Myometrial cell (primary cell): ENCODE measurements around the gene NOD1. TPM values are rescaled to one million over a fixed set of nuclear protein-coding genes. Genes with fewer than 3 reads are reported as not detected.

Experiments
- total RNA-seq: library from RNA; depleted of rRNA; stranded (reverse); fragments of >200 nt; gene quantifications from 2 replicates; pipeline ENCODE4 v1.2.3, GENCODE V29; 2015

NOD1 gene, protein sequence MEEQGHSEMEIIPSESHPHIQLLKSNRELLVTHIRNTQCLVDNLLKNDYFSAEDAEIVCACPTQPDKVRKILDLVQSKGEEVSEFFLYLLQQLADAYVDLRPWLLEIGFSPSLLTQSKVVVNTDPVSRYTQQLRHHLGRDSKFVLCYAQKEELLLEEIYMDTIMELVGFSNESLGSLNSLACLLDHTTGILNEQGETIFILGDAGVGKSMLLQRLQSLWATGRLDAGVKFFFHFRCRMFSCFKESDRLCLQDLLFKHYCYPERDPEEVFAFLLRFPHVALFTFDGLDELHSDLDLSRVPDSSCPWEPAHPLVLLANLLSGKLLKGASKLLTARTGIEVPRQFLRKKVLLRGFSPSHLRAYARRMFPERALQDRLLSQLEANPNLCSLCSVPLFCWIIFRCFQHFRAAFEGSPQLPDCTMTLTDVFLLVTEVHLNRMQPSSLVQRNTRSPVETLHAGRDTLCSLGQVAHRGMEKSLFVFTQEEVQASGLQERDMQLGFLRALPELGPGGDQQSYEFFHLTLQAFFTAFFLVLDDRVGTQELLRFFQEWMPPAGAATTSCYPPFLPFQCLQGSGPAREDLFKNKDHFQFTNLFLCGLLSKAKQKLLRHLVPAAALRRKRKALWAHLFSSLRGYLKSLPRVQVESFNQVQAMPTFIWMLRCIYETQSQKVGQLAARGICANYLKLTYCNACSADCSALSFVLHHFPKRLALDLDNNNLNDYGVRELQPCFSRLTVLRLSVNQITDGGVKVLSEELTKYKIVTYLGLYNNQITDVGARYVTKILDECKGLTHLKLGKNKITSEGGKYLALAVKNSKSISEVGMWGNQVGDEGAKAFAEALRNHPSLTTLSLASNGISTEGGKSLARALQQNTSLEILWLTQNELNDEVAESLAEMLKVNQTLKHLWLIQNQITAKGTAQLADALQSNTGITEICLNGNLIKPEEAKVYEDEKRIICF
- total RNA-seq = 4.3 and 5.5 TPM in 2 replicates

DNA sequence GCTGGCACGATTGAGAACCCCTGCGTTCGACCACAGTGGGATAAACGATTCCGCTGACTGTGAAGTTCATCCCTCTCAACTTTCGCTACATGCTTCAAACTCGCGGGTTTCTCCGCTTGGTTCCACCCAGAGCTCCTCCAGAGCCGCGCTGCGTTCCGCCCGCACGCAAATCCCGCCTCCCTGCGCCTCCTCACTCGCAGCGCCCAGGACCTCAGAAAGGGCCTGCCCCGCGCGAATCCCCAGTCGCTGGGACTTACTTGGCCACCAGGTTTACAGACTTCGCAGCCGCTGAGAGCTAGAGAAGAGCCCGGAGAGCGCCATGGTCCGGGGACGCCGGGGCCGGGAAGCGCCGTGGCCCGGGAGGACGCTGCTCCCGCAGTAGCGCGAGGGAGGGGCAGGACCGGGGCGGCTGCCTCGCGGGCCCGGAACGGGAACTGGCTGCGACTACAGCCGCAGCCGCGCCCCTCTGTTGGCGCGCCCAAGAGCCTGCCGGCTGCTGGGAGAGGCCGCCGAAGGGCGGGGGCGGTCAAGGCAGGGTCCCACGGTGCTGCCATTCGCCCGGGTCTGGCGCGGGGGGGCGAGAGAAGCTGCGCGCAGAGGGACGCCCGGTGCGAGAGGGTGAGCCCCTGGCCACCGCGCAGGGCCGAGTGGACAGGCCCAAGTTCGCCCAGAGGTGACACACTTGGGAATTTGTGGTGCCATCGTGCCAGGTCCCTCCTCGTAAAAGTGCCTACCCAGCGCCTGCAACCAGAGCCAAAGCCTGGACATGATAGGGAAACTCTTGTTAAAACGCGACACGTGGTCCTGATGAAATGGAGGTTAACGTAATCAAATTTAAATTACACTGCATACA is at the start of gene NOD1:
TSS of gene NOD1 (minus strand) at position 436 of the 853 bp plus-strand sequence. CDS start 21,863 bp downstream, outside the sequence.

DNA sequence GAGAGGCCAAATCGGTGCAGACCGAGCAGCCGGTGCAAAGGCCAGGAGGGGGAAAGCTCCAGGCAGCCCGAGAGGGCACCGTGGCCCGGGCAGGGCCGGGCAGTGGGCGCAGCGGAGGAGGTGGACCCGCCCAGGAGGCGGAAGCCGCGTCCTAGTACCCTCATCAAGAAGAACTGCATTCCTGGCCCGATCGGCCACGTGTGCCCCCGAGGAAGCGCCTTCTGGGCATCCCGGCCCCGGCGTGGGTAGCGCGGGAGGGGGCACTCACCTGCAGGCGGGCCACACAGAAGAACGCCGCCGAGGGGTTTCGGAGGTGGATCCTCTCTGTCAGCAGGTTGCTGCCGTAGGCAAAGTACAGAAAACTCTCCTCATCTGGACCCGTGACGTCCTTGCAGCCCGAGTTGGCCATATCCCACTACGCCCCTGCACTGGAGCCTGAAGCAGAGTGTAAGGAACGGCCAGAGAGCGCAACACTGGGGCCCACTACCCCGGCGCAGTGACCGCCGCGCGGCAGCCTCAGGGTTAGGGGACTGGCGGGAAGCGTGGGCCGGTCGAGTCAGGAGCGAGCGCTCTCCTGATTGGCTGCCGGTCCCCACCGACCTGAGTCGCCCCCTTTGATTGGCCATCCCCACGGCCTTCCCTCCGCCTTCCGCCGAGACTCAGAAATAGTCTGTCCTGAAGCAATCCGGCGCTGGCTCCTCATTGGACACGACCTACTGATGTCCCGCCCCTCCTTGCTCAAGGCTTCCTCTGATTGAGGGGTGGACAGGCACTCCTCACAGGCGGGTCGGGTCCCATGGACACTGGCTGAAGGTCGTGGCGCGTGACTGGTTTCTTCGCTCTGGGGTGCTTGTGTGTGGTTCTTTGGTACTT is 26.0 kb upstream of the NOD1 start, which contains the start of gene GGCT:
TSS of gene GGCT (minus strand) at position 529 of the 873 bp plus-strand sequence. CDS start at position 409, 120 bp downstream.

Other genes starting within 250 kb of the NOD1 start
- 3.2 and 5.5 TPM in 2 replicates for gene ZNRF2, start 194.2 kb downstream of the NOD1 start, total RNA-seq
- gene GGCT, start 26.0 kb upstream of the NOD1 start, total RNA-seq = 42.5 and 45.8 TPM in 2 replicates
- gene GARS1, start 116.1 kb upstream of the NOD1 start, total RNA-seq = 416 and 485 TPM in 2 replicates
- gene CRHR2, start 203.7 kb upstream of the NOD1 start, total RNA-seq = not detected in 2 replicates